Measurements from ENCODE around the gene TIGIT. TPM values are rescaled to one million over a fixed set of nuclear protein-coding genes. Genes with fewer than 3 reads are reported as not detected.
A peak's percentile ranks its signal among the peaks of the same experiment; 100 is the strongest.

Gene TIGIT
- total RNA-seq (2013; cell fraction: nucleolus; rRNA removed), result 0.15 TPM in 2 replicates
- total RNA-seq (2014; rRNA removed), result 0.38 and 0.56 TPM in 2 replicates
- 0.37 and 1.0 TPM in 2 replicates for total RNA-seq (2014; rRNA removed; fragmentation: Illumina TruSeq; extraction: Trizol)
- total RNA-seq (2021), result 0.21 and 0.85 TPM in 2 replicates
- 0.68 TPM for polyA plus RNA-seq (2011; ENCODE audit: low read depth)
- 0.08 and 0.23 TPM in 2 replicates for polyA plus RNA-seq (2011; rRNA removed)
- polyA plus RNA-seq (2011; cell fraction: cytosol; rRNA removed), result 0.30 and 0.72 TPM in 2 replicates
- polyA plus RNA-seq (2011; cell fraction: nucleus; rRNA removed), result 0.51 and 1.3 TPM in 2 replicates
- 4.8 and 7.2 TPM in 2 replicates for polyA plus RNA-seq (2012)
- 0.38 and 1.1 TPM in 2 replicates for polyA plus RNA-seq (2014; fragmentation: Illumina TruSeq; extraction: Trizol)
- 1 to 10 TPM; 2.7 to 4.7 TPM for polyA plus RNA-seq (2014; fragmentation: Nextera tagmentation; extraction: Ambion mirVana)
- 0.50 and 7.2 TPM in 2 replicates for polyA plus RNA-seq (2014; rRNA removed)
- 1 to 10 TPM; 3.1 to 3.8 TPM for polyA plus RNA-seq (2016; fragmentation: Nextera tagmentation; extraction: Ambion mirVana)
- 0.26 and 0.59 TPM in 2 replicates for polyA minus RNA-seq (2011; rRNA and poly(A)+ RNA removed)
- polyA minus RNA-seq (2011; cell fraction: cytosol; rRNA and poly(A)+ RNA removed), result not detected in 2 replicates
- polyA minus RNA-seq (2011; cell fraction: nucleus; rRNA and poly(A)+ RNA removed), result 0.73 and 0.86 TPM in 2 replicates
- Bru-seq, nascent RNA, result percentile 28 among the genes with signal in this experiment
- percentile 13 among the genes with signal in this experiment for BruChase-seq, experiment 1, labeled RNA remaining after a 6-hour chase
- percentile 18 among the genes with signal in this experiment for BruChase-seq, experiment 2, labeled RNA remaining after a 2-hour chase
- long read RNA-seq, experiment 1, result 0 reads
- long read RNA-seq, experiment 2, partial matches to known transcripts, result 0 of 4 reads
- long read RNA-seq, experiment 2, other reads (novel, unspliced or antisense), result 3 of 4 reads

DNA sequence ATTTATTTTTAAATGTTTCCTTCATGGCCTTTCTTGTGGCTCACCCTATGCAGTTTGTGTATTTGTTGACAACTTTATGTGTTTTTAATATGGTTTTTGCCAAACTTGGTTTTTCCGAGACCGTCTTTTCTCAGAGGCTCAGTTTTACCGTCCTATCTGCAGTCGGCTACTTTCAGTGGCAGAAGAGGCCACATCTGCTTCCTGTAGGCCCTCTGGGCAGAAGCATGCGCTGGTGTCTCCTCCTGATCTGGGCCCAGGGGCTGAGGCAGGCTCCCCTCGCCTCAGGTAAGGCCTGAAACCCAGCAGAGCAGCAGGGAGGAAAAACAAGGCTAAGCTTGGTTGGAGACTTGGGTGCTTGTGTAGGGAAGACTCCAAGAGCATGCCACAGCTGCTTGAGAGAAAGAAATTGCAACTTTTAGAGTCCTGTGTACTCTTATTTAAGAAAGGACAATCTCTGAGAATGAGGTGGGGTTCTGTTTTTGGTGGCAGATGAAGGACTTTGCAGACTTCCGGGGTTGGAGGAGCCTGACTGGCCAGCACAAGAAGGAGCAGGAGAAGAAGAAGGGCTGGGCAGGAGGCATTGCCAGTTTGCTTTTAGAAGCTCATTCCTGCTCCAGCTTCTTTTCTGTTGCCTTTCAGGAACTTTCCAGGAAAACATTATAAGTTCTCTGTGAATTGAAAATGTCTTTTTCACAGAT, at the start of gene TIGIT:
Gene TIGIT, plus strand, starts transcription at position 191 of the 698 bp plus-strand sequence. Its CDS starts 34 bp downstream, at position 225.
- Histone ChIP-seq H3K27me3 (replicated peaks in 1 of 2; ENCODE audit: control insufficient read depth in 2 of 2, insufficient read depth in 2 of 2, low read length in 1 of 2) (no peaks in the 10 kb centered on the region), H4K20me1 (ENCODE audit: control insufficient read depth, insufficient read depth) (no peaks in the 10 kb centered on the region), H3K36me3 (ENCODE audit: control insufficient read depth in 2 of 2, insufficient read depth in 2 of 2, low read length in 1 of 2) (no peaks in the 10 kb centered on the region), H3K9me3 (replicated peaks; ENCODE audit: control insufficient read depth, insufficient read depth, low read length) (no peaks in the 10 kb centered on the region), H3K27ac (ENCODE audit: control insufficient read depth, insufficient read depth) (no peak within 1 kb of the TSS), H3K4me3 (no peak within 1 kb of the TSS), H2AFZ (ENCODE audit: control insufficient read depth, low read depth, low read length) (no peak within 1 kb of the TSS; the same call in 1 of the 2 replicates), H3K4me2 (ENCODE audit: control insufficient read depth, insufficient read depth) (no peak within 1 kb of the TSS), H3K79me2 (ENCODE audit: control insufficient read depth, insufficient read depth, low read length) (no peaks in the 10 kb centered on the region), H3K4me1 (ENCODE audit: control insufficient read depth, insufficient read depth, low read length) (peaks cover 18% of the 10 kb centered on the region), H3K9ac (ENCODE audit: control insufficient read depth, insufficient read depth, low read length) (no peak within 1 kb of the TSS)
- POLR2A ChIA-PET, result interaction anchor here (0.7 to 1.7 kb wide), 3 partner anchors 15 to 41 kb away, joined by 3 to 7 read pairs (median 3); no protein-coding TSS in a partner anchor
- intact Hi-C loops (cut with micrococcal nuclease; ENCODE audit: unreplicated experiment) (no loop called here), in situ Hi-C loops (cut with MboI) (loop anchor here (5.0 kb wide), 1 partner anchor 123 kb away; no protein-coding TSS in a partner anchor)
- CTCF ChIA-PET, result interaction anchor here (0.6 to 7.2 kb wide), 7 partner anchors 14 to 125 kb away, joined by 3 to 78 read pairs (median 15); no protein-coding TSS in a partner anchor
- SMC1A ChIA-PET (ENCODE audit: uncharacterized antibody, unreplicated experiment), result interaction anchor here (0.6 to 8.3 kb wide), 13 partner anchors 9 to 122 kb away, joined by 3 to 110 read pairs (median 9); no protein-coding TSS in a partner anchor
- FAIRE-seq (no peak), DNase-seq (ENCODE audit: low read depth, low spot score) (no peak), ATAC-seq (no peak)
- no TSS peak for BruUV-seq (replicated peaks)
- 93% methylated on average over 7 of the region's 7 CpGs for WGBS (ENCODE audit: insufficient coverage, insufficient replicate concordance, low lambda C conversion rate, missing lambda C conversion rate)
- RAD21 ChIA-PET (ENCODE audit: unreplicated experiment), result interaction anchor here (1.1 to 5.6 kb wide), 11 partner anchors 11 to 126 kb away, joined by 3 to 80 read pairs (median 9); no protein-coding TSS in a partner anchor
- no peak for TF ChIP-seq ZBTB4 (CRISPR knock-in tag; IDR thresholded peaks at IDR 0.05)
- TF ChIP-seq CBFB (IDR thresholded peaks at IDR 0.05; ENCODE audit: low read depth), result no peak
- TF ChIP-seq NFXL1 (IDR thresholded peaks at IDR 0.05; ENCODE audit: borderline replicate concordance), result no peak
- TF ChIP-seq PAX5 (IDR thresholded peaks at IDR 0.05; ENCODE audit: borderline replicate concordance, low read depth, low read length), result no peak
- no peak for TF ChIP-seq SUPT20H (IDR thresholded peaks at IDR 0.05; ENCODE audit: borderline replicate concordance, control insufficient read depth, low read depth, low read length)
- TF ChIP-seq CREM (IDR thresholded peaks at IDR 0.05; ENCODE audit: low read depth), result no peak
- no peak for TF ChIP-seq ZNF384 (IDR thresholded peaks at IDR 0.05; ENCODE audit: borderline replicate concordance, low read depth, low read length)
- no peak for TF ChIP-seq KLF5 (IDR thresholded peaks at IDR 0.05; ENCODE audit: partially characterized antibody)
- no peak for TF ChIP-seq HCFC1 (IDR thresholded peaks at IDR 0.05; ENCODE audit: low read length)
- no peak for TF ChIP-seq CHD1 (IDR thresholded peaks at IDR 0.05; ENCODE audit: low read depth, low read length)
- no peak for TF ChIP-seq EED (IDR thresholded peaks at IDR 0.05; ENCODE audit: low read depth)
- no peak for TF ChIP-seq POLR2A (IDR thresholded peaks at IDR 0.05; ENCODE audit: low read depth, low read length)
- TF ChIP-seq TCF7 (IDR thresholded peaks at IDR 0.05; ENCODE audit: borderline replicate concordance), result no peak
- TF ChIP-seq HDAC6 (IDR thresholded peaks at IDR 0.05; ENCODE audit: unreplicated experiment), result no peak

Measured in GM12878 (cell line).